Psoas muscle (tissue), 8 donors: ENCODE results near the gene F2RL3. TPM values are rescaled to one million over a fixed set of nuclear protein-coding genes. Genes with fewer than 3 reads are reported as not detected.

Source experiments
- ATAC-seq, 4 donors: fragments of 200-7000 bp; cut with Tn5 transposase; one replicate each; pipeline ENCODE4 v1.9.1; 2020; ENCODE audit warnings: moderate library complexity in 3 of 4, mild to moderate bottlenecking in 2 of 4
- DNase-seq, 2 donors: peaks; one replicate each; pipeline ENCODE4 v3.0.0-alpha.2; 2020
- H3K27ac ChIP-seq: fragments of 200-600 bp; one replicate; pipeline ENCODE4 v1.8.0; 2022
- H3K27me3 ChIP-seq, 3 donors: fragments of 200-600 bp in 1 of 3; one replicate each; pipeline versions ENCODE4 v1.6.1 to v1.8.0; 2013 to 2022; ENCODE audit warnings: low read length in 2 of 3, mild to moderate bottlenecking in 2 of 3, moderate library complexity in 1 of 3; ENCODE audit not compliant: insufficient read depth in 3 of 3
- H3K36me3 ChIP-seq, 2 donors: fragments of 200-600 bp in 1 of 2; one replicate each; pipeline versions ENCODE4 v1.6.1 to v1.8.0; 2013 to 2022; ENCODE audit warnings: low read depth in 1 of 2, mild to moderate bottlenecking in 1 of 2, moderate library complexity in 1 of 2; ENCODE audit not compliant: insufficient read depth in 1 of 2
- H3K4me1 ChIP-seq: fragments of 200-600 bp; one replicate; pipeline ENCODE4 v1.8.0; 2022
- H3K4me3 ChIP-seq: fragments of 200-600 bp; one replicate; pipeline ENCODE4 v1.8.0; 2022; ENCODE audit warnings: mild to moderate bottlenecking
- H3K9me3 ChIP-seq: fragments of 200-600 bp; one replicate; pipeline ENCODE4 v1.8.0; 2022
- CTCF ChIP-seq: fragments of 200-600 bp; IDR thresholded peaks from one replicate; pipeline ENCODE4 v1.8.0; 2022; ENCODE audit warnings: antibody characterized with exemption
- WGBS, 3 donors: extraction: QIAGEN DNeasy Blood & Tissue Kit; methylation state at CpG; one replicate each; pipeline versions ENCODE4 v1.1.6 to v1.1.7; 2013; 5-methylcytosine and 5-hydroxymethylcytosine counted together
- intact Hi-C, 2 donors: fragments of 100-400 bp; cut with DNase I; formaldehyde crosslinking; loops; one replicate each; pipeline versions ENCODE4 v1.11.0 to v1.14.2; 2022
- long read RNA-seq, 2 donors: library from polyadenylated mRNA; unstranded; transcript quantifications; one replicate each; pipeline ENCODE4 v2.0.0, GENCODE V29; 2021
- polyA plus RNA-seq, 3 donors: library from polyadenylated mRNA; stranded (reverse); fragments of 200-250 nt; gene quantifications; one replicate each; pipeline ENCODE4 v1.2.3, GENCODE V29; 2013
- total RNA-seq, 4 donors: library from RNA; stranded (reverse); fragmentation: NEBNext Ultra II Directional in 2 of 4; extraction: Animal tissue kit (Norgen Biotek cat#: 25700) in 2 of 4; gene quantifications; one replicate each; pipeline versions ENCODE4 v1.2.1 to v1.2.4, GENCODE V29; 2021 to 2023
- donor health status: healthy with polysubstance abuse.
- donor health status: DM: no; HTN: no; CAD: no; lungs with moderate emphysema.
- donor health status: Bipolar disorder and iron deficiency.
- donor health status: healthy.
- donor health status: DM: yes; HTN: yes; CAD: no.
- donor health status: DM: no; HTN: no; CAD: no.
- donor health status: DM: no; HTN: no; CAD: no.
- donor health status: DM: yes; HTN: yes; CAD: no.

F2RL3 gene
- total RNA-seq = 1 to 10 TPM in 2 of 4 donors, under 1 TPM in 2; 0.27 to 3.7 (median 0.86) TPM
- 1 to 10 TPM; 1.4 to 4.5 (median 2.0) TPM for polyA plus RNA-seq
- long read RNA-seq, donor 1 = 0 reads
- long read RNA-seq, donor 2, partial matches to known transcripts = 0 of 2 reads
- long read RNA-seq, donor 2, other reads (novel, unspliced or antisense) = 2 of 2 reads

GRCh38 chr19:16888629-16889365, at the start of gene F2RL3:
Gene F2RL3, plus strand, starts transcription at chr19:16888999. Its CDS starts 191 bp downstream, at chr19:16889190.
- no peaks in the 10 kb centered on the region for H3K36me3 ChIP-seq
- H3K4me3 ChIP-seq = peak within 1 kb of the TSS; percentile 36
- peak within 1 kb of the TSS; percentile 38 for H3K27ac ChIP-seq
- TF ChIP-seq CTCF = no peak
- DNase-seq (peak; percentile 55 to 77), ATAC-seq (peak in 3 of 4 donors; percentile 24 to 62 (median 31))
- peaks cover 2% of the 10 kb centered on the region for H3K4me1 ChIP-seq
- no peaks in the 10 kb centered on the region for H3K9me3 ChIP-seq
- intact Hi-C loops = no loop called here
- WGBS, 3 donors = 30 to 31% (median 30%) methylated on average over 29 to 31 of the region's 31 CpGs
- H3K27me3 ChIP-seq = peaks cover 0 to 15% (median 3%) of the 10 kb centered on the region in 3 donors

GRCh38 chr19:16841391-16841926, 47.3 kb upstream of the F2RL3 start:
- H3K27me3 ChIP-seq = no peaks in the 10 kb centered on the region
- DNase-seq (no peak), ATAC-seq (no peak)
- WGBS, 3 donors = 84 to 88% (median 85%) methylated on average over 15 of the region's 15 CpGs
- intact Hi-C loops = no loop called here
- no peaks in the 10 kb centered on the region for H3K4me1 ChIP-seq
- no peak overlapping the region for H3K4me3 ChIP-seq
- no peaks in the 10 kb centered on the region for H3K9me3 ChIP-seq
- TF ChIP-seq CTCF = no peak
- peaks cover 3 to 86% of the 10 kb centered on the region in 2 donors for H3K36me3 ChIP-seq
- no peak overlapping the region for H3K27ac ChIP-seq

GRCh38 chr19:16846901-16847300, 41.9 kb upstream of the F2RL3 start:
- DNase-seq (no peak), ATAC-seq (no peak)
- intact Hi-C loops = no loop called here
- WGBS, 3 donors = 91 to 95% (median 94%) methylated on average over 16 of the region's 16 CpGs
- Histone ChIP-seq H3K4me3 (no peak overlapping the region), H3K27ac (no peak overlapping the region), H3K4me1 (no peaks in the 10 kb centered on the region), H3K27me3 (no peaks in the 10 kb centered on the region), H3K9me3 (no peaks in the 10 kb centered on the region), H3K36me3 (peaks cover 9 to 100% of the 10 kb centered on the region in 2 donors)
- TF ChIP-seq CTCF = no peak

- TF ChIP-seq CTCF = no peak
- DNase-seq = no peak
- WGBS, 3 donors = 93 to 98% (median 97%) methylated on average over 6 of the region's 6 CpGs
- H3K4me1 ChIP-seq = no peaks in the 10 kb centered on the region
- no peaks in the 10 kb centered on the region for H3K27me3 ChIP-seq
- intact Hi-C loops = no loop called here
- no peak overlapping the region for H3K4me3 ChIP-seq
- no peak overlapping the region for H3K27ac ChIP-seq
- H3K9me3 ChIP-seq = no peaks in the 10 kb centered on the region
- no peak for ATAC-seq
- H3K36me3 ChIP-seq = peaks cover 9 to 100% of the 10 kb centered on the region in 2 donors
These were observed 41.4 kb upstream of the F2RL3 start for GRCh38 chr19:16847430-16847829.
